Kidney (tissue), 14 donors: ENCODE data around the gene FBL. TPM values are rescaled to one million over a fixed set of nuclear protein-coding genes. Genes with fewer than 3 reads are reported as not detected.

Experiments used
- DNase-seq, 5 donors: peaks; one replicate each; pipeline ENCODE4 v3.0.0-alpha.2; 2013 to 2020
- FAIRE-seq: peaks from 2 replicates; lab custom pipeline; 2012; peaks lifted over from hg19 to GRCh38; lab: Jason Lieb, UNC
- H3K27ac ChIP-seq, 2 donors: one replicate each; pipeline ENCODE4 v1.7.0; 2013; ENCODE audit warnings: low read depth in 2 of 2, low read length in 2 of 2, inconsistent platforms in 1 of 2
- H3K27me3 ChIP-seq: one replicate; pipeline ENCODE4 v1.7.1; 2013; ENCODE audit warnings: low read length, inconsistent platforms; ENCODE audit not compliant: control insufficient read depth, insufficient read depth
- H3K36me3 ChIP-seq, 3 donors: one replicate each; pipeline versions ENCODE4 v1.7.0 to v1.7.1; 2013; ENCODE audit warnings: low read length in 3 of 3, control low read depth in 1 of 3, inconsistent platforms in 1 of 3; ENCODE audit not compliant: insufficient read depth in 3 of 3, control insufficient read depth in 2 of 3
- H3K4me1 ChIP-seq, 3 donors: one replicate each; pipeline versions ENCODE4 v1.7.0 to v1.7.1; 2013; ENCODE audit warnings: low read length in 3 of 3, inconsistent platforms in 1 of 3, low read depth in 1 of 3; ENCODE audit not compliant: control insufficient read depth in 2 of 3, insufficient read depth in 2 of 3
- H3K4me3 ChIP-seq, 3 donors: one replicate each; pipeline versions ENCODE4 v1.7.0 to v1.8.1; 2013; ENCODE audit warnings: low read length in 3 of 3, control low read depth in 1 of 3, inconsistent platforms in 1 of 3
- H3K9ac ChIP-seq, 3 donors: one replicate each; pipeline versions ENCODE4 v1.7.0 to v1.7.1; 2013; ENCODE audit warnings: low read length in 3 of 3, control low read depth in 1 of 3, inconsistent platforms in 1 of 3
- H3K9me3 ChIP-seq, 3 donors: one replicate each; pipeline versions ENCODE4 v1.7.0 to v1.7.1; 2013; ENCODE audit warnings: low read length in 3 of 3, control low read depth in 1 of 3, inconsistent platforms in 1 of 3; ENCODE audit not compliant: control insufficient read depth in 2 of 3, insufficient read depth in 1 of 3
- CTCF ChIP-seq: IDR thresholded peaks from 3 replicates; pipeline ENCODE4 v1.5.1; 2012; ENCODE audit warnings: mild to moderate bottlenecking, moderate library complexity, borderline replicate concordance; ENCODE audit not compliant: insufficient read depth; ENCODE audit errors: extremely low read depth
- intact Hi-C: fragments of 100-400 bp; cut with DNase I; formaldehyde crosslinking; loops from one replicate; pipeline ENCODE4 v1.11.1; 2022
- polyA plus RNA-seq: library from polyadenylated mRNA; stranded (reverse); fragments of 350-450 nt; fragmentation: Illumina TruSeq; extraction: RNeasy Lipid Tissue Mini Kit (QIAGEN cat#74804); gene quantifications from one replicate; pipeline ENCODE4 v1.2.3, GENCODE V29; 2014; ENCODE audit warnings: low read depth, low replicate concordance; ENCODE audit not compliant: insufficient read depth
- total RNA-seq: library from RNA; stranded (reverse); fragmentation: NEBNext Ultra II Directional; extraction: Animal tissue kit (Norgen Biotek cat#: 25700); gene quantifications from one replicate; pipeline ENCODE4 v1.2.1, GENCODE V29; 2021
- donor health status: control.
- donor health status: control.
- donor health status: control.
- donor health status: control.
- donor health status: control.
- donor health status: DM: yes; HTN: yes; CAD: no.
- donor health status: Normal renal cell carcinoma (clear cell type).

Gene FBL
- total and polyA plus RNA-seq, 2 donors from 2014 or later, result 155 to 165 TPM

- H3K27ac ChIP-seq, result no peak overlapping the region
- no peaks in the 10 kb centered on the region for H3K27me3 ChIP-seq
- no peaks in the 10 kb centered on the region for H3K36me3 ChIP-seq
- DNase-seq (no peak), FAIRE-seq (no peak)
- H3K4me1 ChIP-seq, result no peaks in the 10 kb centered on the region
- intact Hi-C loops, result no loop called here
- TF ChIP-seq CTCF, result no peak
- no peaks in the 10 kb centered on the region for H3K9me3 ChIP-seq
- H3K9ac ChIP-seq, result no peak overlapping the region
- H3K4me3 ChIP-seq, result no peak overlapping the region
Measured at GRCh38 chr19:39874404-39874803, 28.2 kb upstream of the FBL start.

- Histone ChIP-seq H3K27me3 (no peaks in the 10 kb centered on the region), H3K9me3 (no peaks in the 10 kb centered on the region), H3K36me3 (no peaks in the 10 kb centered on the region), H3K27ac (no peak overlapping the region), H3K9ac (no peak overlapping the region), H3K4me1 (no peaks in the 10 kb centered on the region), H3K4me3 (no peak overlapping the region)
- DNase-seq, result no peak
- no peak for TF ChIP-seq CTCF
- intact Hi-C loops, result no loop called here
- FAIRE-seq, result no peak
Measured at GRCh38 chr19:39873385-39873784, 27.2 kb upstream of the FBL start.

GRCh38 chr19:39871886-39872866 lies 26.0 kb upstream of the FBL start:
- Histone ChIP-seq H3K4me1 (no peaks in the 10 kb centered on the region), H3K9ac (no peak overlapping the region), H3K27ac (no peak overlapping the region), H3K4me3 (no peak overlapping the region), H3K27me3 (no peaks in the 10 kb centered on the region), H3K9me3 (no peaks in the 10 kb centered on the region), H3K36me3 (no peaks in the 10 kb centered on the region)
- DNase-seq, result no peak
- intact Hi-C loops, result no loop called here
- no peak for FAIRE-seq
- no peak for TF ChIP-seq CTCF
